ENCODE data around the gene RHNO1. TPM values are rescaled to one million over a fixed set of nuclear protein-coding genes. Genes with fewer than 3 reads are reported as not detected.

RHNO1 gene
- polyA plus RNA-seq, 2 donors = 20.3 to 29.9 TPM

GRCh38 chr12:2895051-2895451, 18.0 kb downstream of the RHNO1 start:
- 38 to 63% methylated on average over 2 of the region's 2 CpGs for WGBS, 2 donors
- Histone ChIP-seq H3K36me3 (ENCODE audit: control insufficient read depth in 2 of 2, insufficient read depth in 2 of 2, low read length in 1 of 2) (no peaks in the 10 kb centered on the region), H3K9me3 (ENCODE audit: control insufficient read depth in 2 of 2, insufficient read depth in 1 of 2, low read depth in 1 of 2, low read length in 1 of 2) (no peaks in the 10 kb centered on the region), H3K27me3 (ENCODE audit: control insufficient read depth in 1 of 2, insufficient read depth in 2 of 2, low read length in 2 of 2) (no peaks in the 10 kb centered on the region), H3K4me3 (ENCODE audit: low read depth in 1 of 2, low read length in 2 of 2) (no peak overlapping the region), H3K27ac (ENCODE audit: low read depth in 2 of 2, low read length in 1 of 2) (no peak overlapping the region), H3K4me1 (ENCODE audit: control insufficient read depth in 2 of 2, insufficient read depth in 2 of 2, low read length in 1 of 2) (no peaks in the 10 kb centered on the region)

DNA sequence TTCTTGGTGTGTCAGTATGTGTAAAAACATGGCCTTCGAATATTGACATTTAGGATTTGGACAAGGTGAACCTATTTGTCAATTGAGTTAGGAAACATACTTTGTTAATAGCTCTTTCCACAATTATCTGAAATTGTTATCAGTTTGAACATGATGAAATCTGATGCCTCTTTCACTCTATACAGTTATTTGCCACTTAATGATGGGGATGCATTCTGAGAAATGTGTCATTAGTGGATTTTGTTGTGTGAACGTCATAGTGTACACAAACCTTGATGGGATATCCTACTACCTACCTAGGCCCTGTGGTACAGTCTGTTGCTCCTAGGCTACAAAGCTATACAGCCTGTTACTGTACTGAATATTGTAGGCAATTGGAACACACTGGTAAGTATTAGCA, 18.5 kb downstream of the RHNO1 start:
- H3K4me1 ChIP-seq (ENCODE audit: control insufficient read depth in 2 of 2, insufficient read depth in 2 of 2, low read length in 1 of 2) = no peaks in the 10 kb centered on the region
- no peak overlapping the region for H3K27ac ChIP-seq (ENCODE audit: low read depth in 2 of 2, low read length in 1 of 2)
- no peaks in the 10 kb centered on the region for H3K36me3 ChIP-seq (ENCODE audit: control insufficient read depth in 2 of 2, insufficient read depth in 2 of 2, low read length in 1 of 2)
- no peak overlapping the region for H3K4me3 ChIP-seq (ENCODE audit: low read depth in 1 of 2, low read length in 2 of 2)
- WGBS, 2 donors = 74 to 79% methylated on average over 2 of the region's 2 CpGs
- H3K9me3 ChIP-seq (ENCODE audit: control insufficient read depth in 2 of 2, insufficient read depth in 1 of 2, low read depth in 1 of 2, low read length in 1 of 2) = no peaks in the 10 kb centered on the region
- no peaks in the 10 kb centered on the region for H3K27me3 ChIP-seq (ENCODE audit: control insufficient read depth in 1 of 2, insufficient read depth in 2 of 2, low read length in 2 of 2)

DNA sequence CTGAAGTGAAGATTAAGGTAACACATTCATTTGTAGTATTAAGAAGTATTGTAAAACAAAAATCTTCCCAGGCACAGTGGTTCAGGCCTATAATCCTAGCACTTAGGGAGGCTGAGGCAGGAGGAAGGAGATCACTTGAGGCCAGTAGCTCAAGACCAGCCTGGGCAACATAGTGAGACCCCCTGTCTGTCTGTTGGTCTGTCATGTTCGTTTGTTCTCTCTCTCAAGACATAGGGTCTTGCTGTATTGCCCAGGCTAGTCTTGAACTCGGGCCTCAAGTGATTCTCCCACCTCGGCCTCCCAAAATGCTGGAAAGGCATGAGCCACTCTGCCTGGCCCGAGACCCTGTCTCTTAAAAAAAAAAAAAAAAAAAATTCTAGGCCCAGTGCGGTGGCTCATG, 20.4 kb downstream of the RHNO1 start:
- Histone ChIP-seq H3K9me3 (ENCODE audit: control insufficient read depth in 2 of 2, insufficient read depth in 1 of 2, low read depth in 1 of 2, low read length in 1 of 2) (no peaks in the 10 kb centered on the region), H3K4me1 (ENCODE audit: control insufficient read depth in 2 of 2, insufficient read depth in 2 of 2, low read length in 1 of 2) (no peaks in the 10 kb centered on the region), H3K36me3 (ENCODE audit: control insufficient read depth in 2 of 2, insufficient read depth in 2 of 2, low read length in 1 of 2) (no peaks in the 10 kb centered on the region), H3K27ac (ENCODE audit: low read depth in 2 of 2, low read length in 1 of 2) (no peak overlapping the region), H3K4me3 (ENCODE audit: low read depth in 1 of 2, low read length in 2 of 2) (no peak overlapping the region), H3K27me3 (ENCODE audit: control insufficient read depth in 1 of 2, insufficient read depth in 2 of 2, low read length in 2 of 2) (no peaks in the 10 kb centered on the region)
- WGBS, 2 donors = 97% methylated on average over 5 of the region's 5 CpGs

- H3K4me1 ChIP-seq (ENCODE audit: control insufficient read depth in 2 of 2, insufficient read depth in 2 of 2, low read length in 1 of 2) = no peaks in the 10 kb centered on the region
- H3K9me3 ChIP-seq (ENCODE audit: control insufficient read depth in 2 of 2, insufficient read depth in 1 of 2, low read depth in 1 of 2, low read length in 1 of 2) = no peaks in the 10 kb centered on the region
- H3K4me3 ChIP-seq (ENCODE audit: low read depth in 1 of 2, low read length in 2 of 2) = no peak overlapping the region
- H3K27me3 ChIP-seq (ENCODE audit: control insufficient read depth in 1 of 2, insufficient read depth in 2 of 2, low read length in 2 of 2) = no peaks in the 10 kb centered on the region
- 87 to 92% methylated on average over 8 of the region's 8 CpGs for WGBS, 2 donors
- no peaks in the 10 kb centered on the region for H3K36me3 ChIP-seq (ENCODE audit: control insufficient read depth in 2 of 2, insufficient read depth in 2 of 2, low read length in 1 of 2)
- no peak overlapping the region for H3K27ac ChIP-seq (ENCODE audit: low read depth in 2 of 2, low read length in 1 of 2)
Observed at GRCh38 chr12:2900642-2901041, 23.6 kb downstream of the RHNO1 start.

- WGBS, 2 donors = 25 to 29% methylated on average over 4 of the region's 4 CpGs
- Histone ChIP-seq H3K9me3 (ENCODE audit: control insufficient read depth in 2 of 2, insufficient read depth in 1 of 2, low read depth in 1 of 2, low read length in 1 of 2) (no peaks in the 10 kb centered on the region), H3K4me1 (ENCODE audit: control insufficient read depth in 2 of 2, insufficient read depth in 2 of 2, low read length in 1 of 2) (no peaks in the 10 kb centered on the region), H3K27me3 (ENCODE audit: control insufficient read depth in 1 of 2, insufficient read depth in 2 of 2, low read length in 2 of 2) (no peaks in the 10 kb centered on the region), H3K27ac (ENCODE audit: low read depth in 2 of 2, low read length in 1 of 2) (no peak overlapping the region), H3K36me3 (ENCODE audit: control insufficient read depth in 2 of 2, insufficient read depth in 2 of 2, low read length in 1 of 2) (no peaks in the 10 kb centered on the region), H3K4me3 (ENCODE audit: low read depth in 1 of 2, low read length in 2 of 2) (no peak overlapping the region)
Observed at GRCh38 chr12:2902272-2902880, 25.4 kb downstream of the RHNO1 start.

- no peaks in the 10 kb centered on the region for H3K27me3 ChIP-seq (ENCODE audit: control insufficient read depth in 1 of 2, insufficient read depth in 2 of 2, low read length in 2 of 2)
- H3K36me3 ChIP-seq (ENCODE audit: control insufficient read depth in 2 of 2, insufficient read depth in 2 of 2, low read length in 1 of 2) = no peaks in the 10 kb centered on the region
- no peak overlapping the region for H3K27ac ChIP-seq (ENCODE audit: low read depth in 2 of 2, low read length in 1 of 2)
- 93 to 95% methylated on average over 2 of the region's 2 CpGs for WGBS, 2 donors
- no peak overlapping the region for H3K4me3 ChIP-seq (ENCODE audit: low read depth in 1 of 2, low read length in 2 of 2)
- no peaks in the 10 kb centered on the region for H3K4me1 ChIP-seq (ENCODE audit: control insufficient read depth in 2 of 2, insufficient read depth in 2 of 2, low read length in 1 of 2)
- no peaks in the 10 kb centered on the region for H3K9me3 ChIP-seq (ENCODE audit: control insufficient read depth in 2 of 2, insufficient read depth in 1 of 2, low read depth in 1 of 2, low read length in 1 of 2)
Observed at GRCh38 chr12:2904260-2904659, 27.2 kb downstream of the RHNO1 start.

GRCh38 chr12:2912216-2912575, 35.2 kb downstream of the RHNO1 start:
- Histone ChIP-seq H3K9me3 (ENCODE audit: control insufficient read depth in 2 of 2, insufficient read depth in 1 of 2, low read depth in 1 of 2, low read length in 1 of 2) (no peaks in the 10 kb centered on the region), H3K27me3 (ENCODE audit: control insufficient read depth in 1 of 2, insufficient read depth in 2 of 2, low read length in 2 of 2) (no peaks in the 10 kb centered on the region), H3K27ac (ENCODE audit: low read depth in 2 of 2, low read length in 1 of 2) (peak overlapping the region in 1 of 2 donors; percentile 53), H3K4me1 (ENCODE audit: control insufficient read depth in 2 of 2, insufficient read depth in 2 of 2, low read length in 1 of 2) (no peaks in the 10 kb centered on the region), H3K4me3 (ENCODE audit: low read depth in 1 of 2, low read length in 2 of 2) (no peak overlapping the region), H3K36me3 (ENCODE audit: control insufficient read depth in 2 of 2, insufficient read depth in 2 of 2, low read length in 1 of 2) (peaks cover 0 to 8% of the 10 kb centered on the region in 2 donors)
- WGBS, 2 donors = 94 to 96% methylated on average over 3 of the region's 3 CpGs

DNA sequence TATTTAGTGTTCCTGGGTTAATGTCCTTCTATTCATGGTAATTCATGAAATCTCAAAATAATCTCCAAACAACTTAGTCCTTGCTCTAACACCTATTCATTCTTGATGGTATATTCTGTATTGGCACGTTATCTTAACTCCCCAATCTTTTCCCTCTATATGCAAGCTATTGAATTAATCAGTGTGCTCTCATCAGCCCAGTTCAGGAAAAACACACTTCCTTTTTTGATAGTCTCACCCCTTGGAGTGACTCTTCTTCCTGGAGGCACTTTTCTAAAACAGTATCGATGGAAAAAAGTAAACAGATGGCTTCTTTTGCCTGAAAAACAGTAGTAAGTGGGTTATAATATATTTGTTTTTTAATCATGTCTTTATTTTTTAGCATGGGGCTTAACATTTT, 42.2 kb downstream of the RHNO1 start:
- whole genome bisulfite sequencing, 2 donors = 84% methylated on average over 2 of the region's 2 CpGs
- Histone ChIP-seq H3K36me3 (ENCODE audit: control insufficient read depth in 2 of 2, insufficient read depth in 2 of 2, low read length in 1 of 2) (peaks cover 4 to 7% of the 10 kb centered on the region in 2 donors), H3K27ac (ENCODE audit: low read depth in 2 of 2, low read length in 1 of 2) (no peak overlapping the region), H3K4me1 (ENCODE audit: control insufficient read depth in 2 of 2, insufficient read depth in 2 of 2, low read length in 1 of 2) (no peaks in the 10 kb centered on the region), H3K9me3 (ENCODE audit: control insufficient read depth in 2 of 2, insufficient read depth in 1 of 2, low read depth in 1 of 2, low read length in 1 of 2) (no peaks in the 10 kb centered on the region), H3K4me3 (ENCODE audit: low read depth in 1 of 2, low read length in 2 of 2) (no peak overlapping the region), H3K27me3 (ENCODE audit: control insufficient read depth in 1 of 2, insufficient read depth in 2 of 2, low read length in 2 of 2) (no peaks in the 10 kb centered on the region)

DNA sequence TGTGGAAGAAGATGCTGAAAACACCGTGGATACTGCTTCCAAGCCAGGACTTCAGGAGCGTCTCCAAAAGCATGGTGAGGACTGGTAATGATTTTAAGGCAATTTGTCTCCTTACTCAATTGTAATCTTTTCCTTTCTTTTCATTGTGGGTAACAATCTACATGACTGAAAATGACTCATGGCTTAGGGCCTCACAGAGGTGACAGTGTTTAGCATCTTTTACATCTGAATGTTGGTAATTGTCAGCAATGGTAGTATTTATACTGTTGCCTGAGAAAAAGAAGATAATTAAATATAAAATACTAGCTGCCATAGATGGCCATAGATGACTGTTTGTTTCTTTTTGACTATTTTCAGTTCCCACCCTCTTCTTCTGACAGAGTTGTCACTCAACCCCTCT, 45.3 kb downstream of the RHNO1 start:
- 93 to 95% methylated on average over 2 of the region's 2 CpGs for WGBS, 2 donors
- Histone ChIP-seq H3K27me3 (ENCODE audit: control insufficient read depth in 1 of 2, insufficient read depth in 2 of 2, low read length in 2 of 2) (no peaks in the 10 kb centered on the region), H3K9me3 (ENCODE audit: control insufficient read depth in 2 of 2, insufficient read depth in 1 of 2, low read depth in 1 of 2, low read length in 1 of 2) (no peaks in the 10 kb centered on the region), H3K36me3 (ENCODE audit: control insufficient read depth in 2 of 2, insufficient read depth in 2 of 2, low read length in 1 of 2) (peaks cover 4 to 15% of the 10 kb centered on the region in 2 donors), H3K27ac (ENCODE audit: low read depth in 2 of 2, low read length in 1 of 2) (no peak overlapping the region), H3K4me1 (ENCODE audit: control insufficient read depth in 2 of 2, insufficient read depth in 2 of 2, low read length in 1 of 2) (peaks cover 0 to 3% of the 10 kb centered on the region in 2 donors), H3K4me3 (ENCODE audit: low read depth in 1 of 2, low read length in 2 of 2) (no peak overlapping the region)

DNA sequence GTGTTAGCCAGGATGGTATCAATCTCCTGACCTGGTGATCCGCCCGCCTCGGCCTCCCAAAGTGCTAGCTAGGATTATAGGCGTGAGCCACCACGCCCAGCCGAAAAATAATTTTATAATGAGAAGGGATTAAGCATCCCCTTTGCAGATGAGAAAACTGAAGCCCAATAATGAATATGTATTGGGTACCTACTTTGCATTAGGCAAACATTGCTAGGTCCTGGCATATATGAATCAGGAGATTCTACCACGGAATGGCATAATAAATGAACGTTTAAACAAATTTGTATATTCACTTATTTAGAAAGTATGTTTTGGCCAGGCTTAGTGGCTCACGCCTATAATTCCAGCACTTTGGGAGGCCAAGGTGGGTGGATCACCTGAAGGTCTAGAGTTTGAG, 46.0 kb downstream of the RHNO1 start:
- 95 to 98% methylated on average over 9 of the region's 9 CpGs for WGBS, 2 donors
- Histone ChIP-seq H3K36me3 (ENCODE audit: control insufficient read depth in 2 of 2, insufficient read depth in 2 of 2, low read length in 1 of 2) (peaks cover 4 to 15% of the 10 kb centered on the region in 2 donors), H3K4me1 (ENCODE audit: control insufficient read depth in 2 of 2, insufficient read depth in 2 of 2, low read length in 1 of 2) (peaks cover 0 to 3% of the 10 kb centered on the region in 2 donors), H3K4me3 (ENCODE audit: low read depth in 1 of 2, low read length in 2 of 2) (no peak overlapping the region), H3K27me3 (ENCODE audit: control insufficient read depth in 1 of 2, insufficient read depth in 2 of 2, low read length in 2 of 2) (no peaks in the 10 kb centered on the region), H3K27ac (ENCODE audit: low read depth in 2 of 2, low read length in 1 of 2) (no peak overlapping the region), H3K9me3 (ENCODE audit: control insufficient read depth in 2 of 2, insufficient read depth in 1 of 2, low read depth in 1 of 2, low read length in 1 of 2) (no peaks in the 10 kb centered on the region)

Data from esophagus (tissue), 2 donors.